Amniotic epithelial cell (primary cell): ENCODE measurements around the gene SIL1.
"Not testable (repeated sequence)": the region's sequence is repeated elsewhere in the genome, so short reads cannot be mapped to it uniquely, and the experiment has no call there.

Experiments used
- DNase-seq: peaks from one replicate; pipeline ENCODE4 v3.0.0-alpha.2; 2010; ENCODE audit warnings: low read depth

SIL1 gene

GRCh38 chr5:139021346-139021745 lies 176.8 kb downstream of the SIL1 start:
- DNase-seq, result no peak

GRCh38 chr5:139019880-139020279 lies 178.3 kb downstream of the SIL1 start:
- DNase-seq, result peak; percentile 92

- DNase-seq, result no peak
Measured at GRCh38 chr5:139019211-139019610, 179.0 kb downstream of the SIL1 start.

GRCh38 chr5:139017624-139018023 lies 180.5 kb downstream of the SIL1 start:
- no peak for DNase-seq

- DNase-seq, result peak; percentile 36
Measured at GRCh38 chr5:139016186-139016585, 182.0 kb downstream of the SIL1 start.

GRCh38 chr5:139014726-139015125 lies 183.4 kb downstream of the SIL1 start:
- peak; percentile 89 for DNase-seq

- no peak for DNase-seq
Measured at GRCh38 chr5:139012176-139012575, 186.0 kb downstream of the SIL1 start.

- DNase-seq, result not testable (repeated sequence)
Measured at GRCh38 chr5:139011156-139011555, 187.0 kb downstream of the SIL1 start.

- DNase-seq, result peak; percentile 12
Measured at GRCh38 chr5:139004374-139005307, 193.5 kb downstream of the SIL1 start.

GRCh38 chr5:138999674-139000073 lies 198.5 kb downstream of the SIL1 start:
- no peak for DNase-seq

- DNase-seq, result no peak
Measured at GRCh38 chr5:138998521-138998920, 199.6 kb downstream of the SIL1 start.

GRCh38 chr5:138996120-138996519 lies 202.0 kb downstream of the SIL1 start:
- no peak for DNase-seq

GRCh38 chr5:138990986-138991590 lies 207.1 kb downstream of the SIL1 start:
- no peak for DNase-seq

- peak; percentile 66 for DNase-seq
Measured at GRCh38 chr5:138989720-138990119, 208.4 kb downstream of the SIL1 start.

- no peak for DNase-seq
Measured at GRCh38 chr5:138986186-138986800, 211.9 kb downstream of the SIL1 start.

- peak; percentile 32 for DNase-seq
Measured at GRCh38 chr5:138985683-138986082, 212.5 kb downstream of the SIL1 start.

- peak; percentile 38 for DNase-seq
Measured at GRCh38 chr5:138985256-138985655, 212.9 kb downstream of the SIL1 start.

GRCh38 chr5:138983984-138984383 lies 214.2 kb downstream of the SIL1 start:
- DNase-seq, result no peak

GRCh38 chr5:138981586-138981985 lies 216.6 kb downstream of the SIL1 start:
- DNase-seq, result peak; percentile 45

- DNase-seq, result peak; percentile 90
Measured at GRCh38 chr5:138981131-138981530, 217.0 kb downstream of the SIL1 start.

- no peak for DNase-seq
Measured at GRCh38 chr5:138980441-138980840, 217.7 kb downstream of the SIL1 start.

GRCh38 chr5:138979684-138980280 lies 218.4 kb downstream of the SIL1 start:
- DNase-seq, result no peak
